ENCODE results near the gene DDIT4.
"Not testable (repeated sequence)": the region's sequence is repeated elsewhere in the genome, so short reads cannot be mapped to it uniquely, and the experiment has no call there.

Gene DDIT4

DNA sequence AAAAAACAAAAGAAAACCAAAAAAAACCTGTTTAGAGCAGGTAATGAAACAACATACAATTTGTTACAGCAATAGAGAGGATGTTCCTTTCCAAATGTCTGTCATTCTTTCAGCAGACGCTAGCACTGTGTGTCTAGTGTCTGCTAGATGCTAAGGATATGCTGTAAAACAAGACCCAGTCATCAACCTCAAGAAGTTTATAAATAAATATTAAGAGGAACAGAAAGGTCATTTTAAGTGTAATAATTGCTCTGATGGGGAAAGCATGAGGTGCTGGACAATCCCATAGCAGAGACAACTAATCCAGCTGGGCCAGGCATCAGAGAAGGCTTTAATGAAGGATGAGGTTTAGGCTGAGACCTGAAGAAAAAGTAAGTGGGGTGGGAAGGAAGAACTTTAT is 34.3 kb upstream of the DDIT4 start:
- H3K27me3 ChIP-seq (ENCODE audit: control insufficient read depth in 1 of 2, insufficient read depth in 2 of 2, low read length in 2 of 2) = no peaks in the 10 kb centered on the region
- H3K27ac ChIP-seq (ENCODE audit: low read depth, low read length) = no peak overlapping the region
- no peaks in the 10 kb centered on the region for H3K9me3 ChIP-seq (ENCODE audit: low read length)
- H3K4me3 ChIP-seq (ENCODE audit: low read depth in 1 of 2, low read length in 2 of 2) = no peak overlapping the region
- H3K36me3 ChIP-seq (ENCODE audit: insufficient read depth, low read length) = peaks cover 21% of the 10 kb centered on the region
- H3K9ac ChIP-seq (ENCODE audit: low read length) = no peak overlapping the region
- peaks cover 21% of the 10 kb centered on the region for H3K4me1 ChIP-seq (ENCODE audit: insufficient read depth, low read length)

DNA sequence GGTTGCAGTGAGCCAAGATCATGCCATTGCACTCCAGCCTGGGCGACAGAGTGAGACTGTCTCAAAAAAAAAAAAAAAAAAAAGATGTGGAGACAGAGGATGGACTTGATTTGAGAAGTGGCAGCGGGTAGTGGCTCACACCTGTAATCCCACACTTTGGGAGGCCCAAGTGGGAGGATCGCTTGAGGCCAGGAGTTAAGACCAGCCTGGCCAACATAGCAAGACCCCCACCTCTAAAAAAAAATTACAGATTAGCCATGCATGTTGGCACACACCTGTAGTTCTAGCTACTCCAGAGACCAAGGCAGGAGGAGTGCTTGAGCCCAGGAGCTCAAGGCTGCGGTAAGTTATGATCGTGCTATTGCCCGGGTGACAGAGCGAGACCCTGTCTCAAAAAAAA is 33.4 kb upstream of the DDIT4 start:
- H3K27me3 ChIP-seq (ENCODE audit: control insufficient read depth in 1 of 2, insufficient read depth in 2 of 2, low read length in 2 of 2) = no peaks in the 10 kb centered on the region
- no peak overlapping the region for H3K9ac ChIP-seq (ENCODE audit: low read length)
- no peak overlapping the region for H3K4me3 ChIP-seq (ENCODE audit: low read depth in 1 of 2, low read length in 2 of 2)
- no peaks in the 10 kb centered on the region for H3K9me3 ChIP-seq (ENCODE audit: low read length)
- H3K27ac ChIP-seq (ENCODE audit: low read depth, low read length) = no peak overlapping the region
- peaks cover 16% of the 10 kb centered on the region for H3K36me3 ChIP-seq (ENCODE audit: insufficient read depth, low read length)
- H3K4me1 ChIP-seq (ENCODE audit: insufficient read depth, low read length) = peaks cover 29% of the 10 kb centered on the region

DNA sequence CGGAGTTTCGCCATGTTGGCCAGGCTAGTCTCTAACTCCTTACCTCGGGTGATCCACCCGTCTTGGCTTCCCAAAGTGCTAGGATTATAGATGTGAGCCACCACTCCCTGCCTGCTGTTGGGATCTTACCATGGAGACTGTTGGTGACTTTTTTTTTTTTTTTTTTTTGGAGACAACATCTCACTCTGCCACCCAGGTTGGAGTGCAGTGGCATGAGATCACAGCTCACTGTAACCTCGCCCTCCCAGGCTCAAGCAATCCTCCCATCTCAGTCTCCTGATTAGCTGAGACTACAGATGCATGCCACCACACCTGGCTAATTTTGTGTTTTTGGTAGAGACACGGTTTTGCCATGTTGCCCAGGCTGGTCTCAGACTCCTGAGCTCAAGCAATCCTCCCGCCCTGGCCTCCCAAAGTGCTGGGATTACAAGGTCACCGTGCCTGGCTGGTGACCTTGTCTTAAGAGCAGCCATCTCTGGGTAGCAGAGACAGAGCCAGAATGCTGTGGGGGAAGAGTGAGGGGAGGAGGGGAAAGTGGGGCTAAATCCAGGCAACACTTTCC is 32.0 kb upstream of the DDIT4 start:
- Histone ChIP-seq H3K9me3 (ENCODE audit: low read length) (no peaks in the 10 kb centered on the region), H3K4me1 (ENCODE audit: insufficient read depth, low read length) (peaks cover 38% of the 10 kb centered on the region), H3K4me3 (ENCODE audit: low read depth in 1 of 2, low read length in 2 of 2) (no peak overlapping the region), H3K27ac (ENCODE audit: low read depth, low read length) (no peak overlapping the region), H3K27me3 (ENCODE audit: control insufficient read depth in 1 of 2, insufficient read depth in 2 of 2, low read length in 2 of 2) (no peaks in the 10 kb centered on the region), H3K36me3 (ENCODE audit: insufficient read depth, low read length) (peaks cover 5% of the 10 kb centered on the region), H3K9ac (ENCODE audit: low read length) (no peak overlapping the region)

DNA sequence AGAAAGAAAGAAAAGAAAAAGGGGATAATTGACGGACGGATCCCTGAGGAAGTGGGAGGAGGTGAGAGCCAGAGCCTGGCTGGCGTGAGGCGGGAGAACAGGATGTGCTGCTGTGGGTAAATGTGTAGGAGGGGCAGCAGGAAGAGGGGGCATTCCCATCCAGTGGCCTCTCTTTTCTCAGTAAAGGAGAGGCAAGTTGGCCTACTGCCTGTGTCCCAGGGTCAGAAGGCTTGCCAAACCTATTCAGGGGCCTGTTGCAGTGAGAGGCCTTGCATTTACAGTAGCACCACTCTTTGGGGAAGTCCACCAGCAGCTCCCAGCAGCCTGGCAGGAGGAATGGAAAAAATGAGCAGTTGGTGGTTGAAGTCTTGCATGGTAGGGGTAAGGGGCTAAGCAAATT is 31.0 kb upstream of the DDIT4 start:
- Histone ChIP-seq H3K9me3 (ENCODE audit: low read length) (no peaks in the 10 kb centered on the region), H3K27ac (ENCODE audit: low read depth, low read length) (peak overlapping the region; percentile 49), H3K36me3 (ENCODE audit: insufficient read depth, low read length) (no peaks in the 10 kb centered on the region), H3K9ac (ENCODE audit: low read length) (no peak overlapping the region), H3K27me3 (ENCODE audit: control insufficient read depth in 1 of 2, insufficient read depth in 2 of 2, low read length in 2 of 2) (no peaks in the 10 kb centered on the region), H3K4me3 (ENCODE audit: low read depth in 1 of 2, low read length in 2 of 2) (no peak overlapping the region), H3K4me1 (ENCODE audit: insufficient read depth, low read length) (peaks cover 45% of the 10 kb centered on the region)

DNA sequence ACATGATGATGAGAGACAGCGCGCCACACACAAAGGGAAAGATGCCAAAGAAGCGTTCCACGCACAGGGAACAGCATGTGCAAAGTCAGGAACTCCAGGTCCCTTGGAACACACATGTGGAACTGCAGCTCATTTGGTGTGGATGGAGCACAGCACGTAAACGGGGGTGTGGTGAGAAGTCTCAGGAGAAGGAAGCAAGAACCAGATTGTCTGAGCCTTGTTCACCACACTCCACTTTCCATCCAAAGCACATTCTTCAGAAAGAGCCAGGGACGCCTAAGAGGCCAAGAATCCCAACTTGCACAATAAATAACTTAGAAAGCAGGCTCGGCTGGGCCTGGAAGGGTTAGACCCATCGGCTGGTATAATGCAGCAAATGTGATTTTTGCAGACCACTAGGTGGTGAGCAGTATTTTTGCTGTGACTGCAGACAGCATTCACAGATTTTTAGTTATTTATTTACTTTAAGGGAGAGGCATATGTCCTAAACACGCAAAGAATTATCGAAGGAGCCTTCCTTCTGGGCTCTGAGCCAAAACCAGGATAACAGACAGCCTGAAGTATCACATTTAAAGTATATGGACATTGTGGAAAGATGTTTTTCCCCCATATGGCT is 29.8 kb upstream of the DDIT4 start:
- H3K27ac ChIP-seq (ENCODE audit: low read depth, low read length) = peak overlapping the region; percentile 77
- no peaks in the 10 kb centered on the region for H3K27me3 ChIP-seq (ENCODE audit: control insufficient read depth in 1 of 2, insufficient read depth in 2 of 2, low read length in 2 of 2)
- no peaks in the 10 kb centered on the region for H3K36me3 ChIP-seq (ENCODE audit: insufficient read depth, low read length)
- H3K4me3 ChIP-seq (ENCODE audit: low read depth in 1 of 2, low read length in 2 of 2) = no peak overlapping the region
- no peak overlapping the region for H3K9ac ChIP-seq (ENCODE audit: low read length)
- peaks cover 58% of the 10 kb centered on the region for H3K4me1 ChIP-seq (ENCODE audit: insufficient read depth, low read length)
- no peaks in the 10 kb centered on the region for H3K9me3 ChIP-seq (ENCODE audit: low read length)

DNA sequence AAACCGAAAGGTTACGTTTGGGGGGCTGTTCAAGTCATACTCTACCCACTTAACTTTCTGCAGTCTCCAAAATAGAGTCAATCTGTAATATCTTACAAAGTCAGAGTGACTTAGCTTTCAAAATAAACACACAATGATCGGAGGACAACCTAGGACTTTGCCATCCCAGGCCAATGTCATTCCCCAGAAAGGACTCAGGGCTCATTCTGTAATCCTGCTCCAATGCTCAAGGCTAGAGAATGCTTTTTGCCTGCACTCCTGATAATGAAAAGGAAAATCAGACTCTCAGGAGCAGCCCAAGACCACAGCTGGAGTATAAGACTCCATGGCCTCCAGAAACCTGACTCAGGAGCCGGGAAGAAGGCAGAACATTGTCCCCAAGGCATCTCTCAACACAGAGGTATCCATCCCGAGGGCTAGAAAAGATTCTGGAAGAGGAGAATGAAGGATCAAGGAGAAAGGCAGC is 29.1 kb upstream of the DDIT4 start:
- Histone ChIP-seq H3K27ac (ENCODE audit: low read depth, low read length) (peak overlapping the region; percentile 77), H3K9me3 (ENCODE audit: low read length) (no peaks in the 10 kb centered on the region), H3K9ac (ENCODE audit: low read length) (no peak overlapping the region), H3K27me3 (ENCODE audit: control insufficient read depth in 1 of 2, insufficient read depth in 2 of 2, low read length in 2 of 2) (no peaks in the 10 kb centered on the region), H3K36me3 (ENCODE audit: insufficient read depth, low read length) (no peaks in the 10 kb centered on the region), H3K4me3 (ENCODE audit: low read depth in 1 of 2, low read length in 2 of 2) (no peak overlapping the region), H3K4me1 (ENCODE audit: insufficient read depth, low read length) (peaks cover 61% of the 10 kb centered on the region)

DNA sequence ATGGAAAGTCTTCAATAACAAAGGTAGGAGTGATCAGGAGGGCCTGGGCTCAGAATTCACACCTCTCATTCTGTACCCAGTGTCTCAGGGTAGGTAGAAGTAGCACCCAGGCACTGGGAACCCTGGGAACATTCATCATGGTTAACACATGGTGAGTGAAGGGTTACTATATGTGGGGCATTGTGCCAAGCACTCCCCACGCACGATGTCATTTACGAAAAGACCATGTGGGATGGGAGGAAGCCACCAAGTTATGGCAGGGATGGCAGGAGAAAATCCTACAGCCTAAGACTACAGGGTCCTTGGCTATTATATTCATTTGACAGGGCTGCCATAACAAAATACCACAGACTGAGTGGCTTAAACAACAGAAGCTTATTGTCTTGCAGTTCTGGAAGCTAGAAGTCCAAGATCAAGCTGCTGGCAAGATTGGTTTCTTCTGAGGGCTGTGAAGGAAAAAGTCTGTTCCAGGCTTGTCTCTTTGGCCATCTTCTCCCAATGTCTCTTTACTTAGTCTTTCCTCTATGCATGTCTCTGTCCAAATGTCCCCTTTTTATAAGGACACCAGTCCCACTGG is 27.7 kb upstream of the DDIT4 start:
- H3K4me1 ChIP-seq (ENCODE audit: insufficient read depth, low read length) = peaks cover 72% of the 10 kb centered on the region

DNA sequence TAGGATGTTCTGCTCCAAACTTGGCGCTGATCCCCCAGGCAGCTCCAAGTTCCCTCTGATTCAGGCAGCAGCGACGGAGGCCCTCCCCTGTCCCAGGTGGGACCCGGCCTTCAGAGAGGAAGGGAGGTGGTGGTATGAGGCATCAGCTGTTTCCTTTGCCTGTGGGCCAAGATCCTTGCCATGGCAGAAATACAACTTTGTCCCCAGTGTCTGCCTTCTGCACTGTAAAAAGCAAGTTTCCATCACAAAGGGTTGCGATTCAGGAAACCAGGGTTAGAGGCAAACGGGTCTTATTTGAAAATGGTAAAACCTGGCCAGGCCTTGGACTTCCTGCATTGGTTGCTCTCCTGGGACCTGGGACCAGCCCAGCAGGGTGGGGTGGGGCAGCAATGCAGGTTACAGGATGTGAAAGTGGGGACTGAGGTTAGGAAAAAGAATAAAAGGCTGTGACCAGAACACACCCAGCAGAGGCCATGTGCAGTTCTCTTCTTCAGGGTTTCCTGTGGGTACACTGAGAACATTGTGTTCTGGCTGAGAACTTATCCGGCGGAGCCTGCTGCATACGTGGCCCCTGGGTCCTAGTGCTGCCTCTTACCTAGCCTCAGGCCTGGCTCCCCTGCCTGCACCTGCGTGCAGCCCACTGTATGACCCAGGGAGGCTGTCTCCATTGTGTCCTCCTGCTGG is 25.1 kb upstream of the DDIT4 start:
- H3K27me3 ChIP-seq (ENCODE audit: control insufficient read depth in 1 of 2, insufficient read depth in 2 of 2, low read length in 2 of 2) = no peaks in the 10 kb centered on the region
- H3K9me3 ChIP-seq (ENCODE audit: low read length) = no peaks in the 10 kb centered on the region
- H3K4me1 ChIP-seq (ENCODE audit: insufficient read depth, low read length) = peaks cover 69% of the 10 kb centered on the region
- H3K27ac ChIP-seq (ENCODE audit: low read depth, low read length) = peak overlapping the region; percentile 91
- no peaks in the 10 kb centered on the region for H3K36me3 ChIP-seq (ENCODE audit: insufficient read depth, low read length)
- peak overlapping the region; percentile 21 for H3K9ac ChIP-seq (ENCODE audit: low read length)
- peak overlapping the region in 1 of 2 donors; percentile 12 for H3K4me3 ChIP-seq (ENCODE audit: low read depth in 1 of 2, low read length in 2 of 2)

More for the DNA sequence above, 27.7 kb upstream of the DDIT4 start:
- H3K9ac ChIP-seq (ENCODE audit: low read length) = no peak overlapping the region
- no peaks in the 10 kb centered on the region for H3K9me3 ChIP-seq (ENCODE audit: low read length)
- H3K36me3 ChIP-seq (ENCODE audit: insufficient read depth, low read length) = no peaks in the 10 kb centered on the region
- H3K27ac ChIP-seq (ENCODE audit: low read depth, low read length) = peak overlapping the region; percentile 10
- H3K27me3 ChIP-seq (ENCODE audit: control insufficient read depth in 1 of 2, insufficient read depth in 2 of 2, low read length in 2 of 2) = no peaks in the 10 kb centered on the region
- H3K4me3 ChIP-seq (ENCODE audit: low read depth in 1 of 2, low read length in 2 of 2) = no peak overlapping the region

DNA sequence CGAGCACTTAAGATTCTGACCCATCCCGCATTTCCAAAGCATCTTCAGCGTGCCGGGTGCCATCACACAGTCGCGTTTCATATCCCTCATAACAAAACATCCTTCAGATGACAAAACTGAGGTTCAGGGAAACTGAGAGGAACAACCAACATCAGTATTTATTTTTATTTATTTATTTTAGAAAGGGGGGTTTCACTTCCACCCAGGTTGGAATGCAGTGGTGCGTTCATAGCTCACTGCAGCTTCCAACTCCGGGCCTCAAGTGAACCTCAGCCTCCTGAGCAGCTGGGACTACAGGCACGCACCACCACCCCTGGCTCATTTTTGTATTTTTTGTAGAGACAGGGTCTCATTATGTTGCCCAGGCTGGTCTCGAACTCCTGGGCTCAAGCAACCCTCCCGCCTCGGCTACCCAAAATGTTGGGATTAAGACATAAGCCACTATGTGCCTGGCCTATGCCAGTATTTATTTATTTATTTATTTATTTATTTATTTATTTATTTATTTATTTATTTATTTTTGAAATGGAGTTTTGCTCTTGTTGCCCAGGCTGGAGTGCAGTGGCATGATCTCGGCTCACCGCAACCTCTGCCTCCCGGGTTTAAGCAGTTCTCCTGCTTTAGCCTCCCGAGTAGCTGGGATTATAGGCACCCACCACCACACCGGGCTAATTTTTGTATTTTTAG is 24.4 kb upstream of the DDIT4 start:
- Histone ChIP-seq H3K4me3 (ENCODE audit: low read depth in 1 of 2, low read length in 2 of 2) (peak overlapping the region in 1 of 2 donors; percentile 12), H3K27ac (ENCODE audit: low read depth, low read length) (peak overlapping the region; percentile 91), H3K4me1 (ENCODE audit: insufficient read depth, low read length) (peaks cover 69% of the 10 kb centered on the region)
- not testable (repeated sequence) for H3K27me3 ChIP-seq (ENCODE audit: control insufficient read depth in 1 of 2, insufficient read depth in 2 of 2, low read length in 2 of 2); H3K9me3 ChIP-seq (ENCODE audit: low read length); H3K36me3 ChIP-seq (ENCODE audit: insufficient read depth, low read length); H3K9ac ChIP-seq (ENCODE audit: low read length)

DNA sequence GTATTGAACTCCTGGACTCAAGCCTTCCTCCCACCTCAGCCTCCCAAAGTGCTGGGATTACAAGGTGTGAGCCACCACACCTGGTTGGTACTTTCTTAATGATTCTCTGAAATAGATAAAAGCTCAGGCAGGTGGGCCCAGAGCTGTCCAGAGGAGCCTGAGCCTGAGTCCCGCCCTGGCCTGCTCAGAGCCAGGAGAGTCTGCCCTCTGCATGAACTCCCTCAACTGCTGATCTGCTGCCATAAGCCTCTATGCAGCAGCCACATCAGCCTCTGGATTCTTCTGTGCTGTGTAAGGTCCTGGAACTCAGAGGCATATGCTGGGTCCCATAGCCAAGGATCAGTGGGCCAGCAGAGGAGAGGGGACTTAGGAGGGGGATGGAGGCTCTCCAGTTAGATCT is 23.1 kb upstream of the DDIT4 start:
- H3K4me1 ChIP-seq (ENCODE audit: insufficient read depth, low read length) = peaks cover 72% of the 10 kb centered on the region
- no peak overlapping the region for H3K9ac ChIP-seq (ENCODE audit: low read length)

DNA sequence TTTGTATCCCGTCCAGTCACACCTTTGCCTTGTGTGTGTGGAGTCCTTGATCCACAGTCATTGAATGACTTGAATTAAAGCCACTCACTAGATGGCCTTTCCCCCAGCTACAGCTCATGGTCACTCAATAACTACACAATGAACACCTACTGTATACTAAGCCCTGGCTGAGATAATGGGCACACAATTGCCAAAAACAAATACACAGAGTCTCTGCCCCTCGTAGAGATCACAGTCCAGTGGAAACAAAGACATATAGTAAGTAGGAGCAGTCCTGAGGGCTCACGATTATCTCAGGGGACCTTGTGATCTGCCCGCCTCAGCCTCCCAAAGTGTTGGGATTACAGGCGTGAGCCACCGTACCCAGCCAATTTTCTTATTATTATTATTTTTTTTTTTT is 22.1 kb upstream of the DDIT4 start:
- no peak overlapping the region for H3K9ac ChIP-seq (ENCODE audit: low read length)
- no peaks in the 10 kb centered on the region for H3K27me3 ChIP-seq (ENCODE audit: control insufficient read depth in 1 of 2, insufficient read depth in 2 of 2, low read length in 2 of 2)
- H3K36me3 ChIP-seq (ENCODE audit: insufficient read depth, low read length) = no peaks in the 10 kb centered on the region
- peaks cover 71% of the 10 kb centered on the region for H3K4me1 ChIP-seq (ENCODE audit: insufficient read depth, low read length)
- H3K4me3 ChIP-seq (ENCODE audit: low read depth in 1 of 2, low read length in 2 of 2) = no peak overlapping the region
- no peaks in the 10 kb centered on the region for H3K9me3 ChIP-seq (ENCODE audit: low read length)
- H3K27ac ChIP-seq (ENCODE audit: low read depth, low read length) = no peak overlapping the region

More for the DNA sequence above, 23.1 kb upstream of the DDIT4 start:
- no peak overlapping the region for H3K27ac ChIP-seq (ENCODE audit: low read depth, low read length)
- H3K27me3 ChIP-seq (ENCODE audit: control insufficient read depth in 1 of 2, insufficient read depth in 2 of 2, low read length in 2 of 2) = no peaks in the 10 kb centered on the region
- H3K4me3 ChIP-seq (ENCODE audit: low read depth in 1 of 2, low read length in 2 of 2) = no peak overlapping the region
- H3K9me3 ChIP-seq (ENCODE audit: low read length) = no peaks in the 10 kb centered on the region
- no peaks in the 10 kb centered on the region for H3K36me3 ChIP-seq (ENCODE audit: insufficient read depth, low read length)

All from muscle layer of colon (tissue), 2 donors.